Measurements from ENCODE around the gene ZDHHC12. TPM values are rescaled to one million over a fixed set of nuclear protein-coding genes. Genes with fewer than 3 reads are reported as not detected.
A peak's percentile ranks its signal among the peaks of the same experiment; 100 is the strongest.

ZDHHC12 gene
- total and polyA plus RNA-seq, 10 of the 15 experiments (the other 5 are each of a cell fraction or from before 2014, with no cell fraction given): 0.95 to 146 (median 49.9) TPM

DNA sequence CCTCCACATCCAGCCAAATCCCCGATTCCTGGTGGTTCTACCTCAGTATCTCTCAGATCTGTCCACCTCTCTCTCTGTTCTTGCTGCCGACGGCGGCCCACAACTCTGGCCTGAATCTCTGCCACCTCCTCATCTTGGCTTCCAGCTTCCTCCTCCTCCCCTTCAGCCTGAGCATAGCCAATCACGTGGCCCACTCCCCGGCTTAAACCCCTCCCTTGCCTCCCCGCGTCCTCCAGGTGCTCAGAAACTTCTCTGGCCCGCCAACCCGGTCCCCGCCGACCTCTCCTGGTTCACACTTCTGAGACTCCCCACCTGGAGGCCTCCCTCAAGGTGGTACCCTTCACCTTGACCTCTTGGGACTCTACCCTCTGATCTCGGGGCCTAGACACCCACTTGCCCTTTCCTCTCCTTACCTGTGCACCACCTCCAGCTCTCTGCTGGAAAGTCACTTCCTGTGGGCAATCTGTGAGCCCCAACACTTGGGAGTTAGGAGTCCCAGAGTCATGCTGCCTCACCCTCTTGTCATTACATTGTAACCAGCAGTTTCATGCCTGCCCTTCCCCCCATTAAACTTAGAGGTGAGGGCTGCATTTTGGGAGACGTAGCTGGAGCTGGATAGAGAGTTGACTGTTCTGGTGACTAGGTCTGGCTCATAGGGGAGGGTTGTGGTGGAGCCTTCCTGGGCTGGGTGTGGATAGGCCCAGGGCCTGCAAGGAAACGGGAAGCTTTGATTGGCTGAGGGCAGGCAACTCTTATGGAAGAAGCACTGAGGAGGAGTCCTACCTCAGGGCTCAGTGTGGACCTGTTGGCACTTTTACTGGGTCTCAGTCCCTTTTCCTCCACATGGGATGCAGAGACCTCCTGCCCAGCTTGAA is 39.4 kb downstream of the ZDHHC12 start:
- H3K27me3 ChIP-seq (replicated peaks in 1 of 2; ENCODE audit: control insufficient read depth in 2 of 2, insufficient read depth in 2 of 2, low read length in 1 of 2): no peaks in the 10 kb centered on the region
- 0 out of 4 replicates have a peak, but pooled peaks cover 0 to 4% of the 10 kb centered on the region in 2 experiments for H3K36me3 ChIP-seq (ENCODE audit: control insufficient read depth in 2 of 2, insufficient read depth in 2 of 2, low read length in 1 of 2)
- peak overlapping the region; percentile 95 for H3K4me3 ChIP-seq
- H3K9me3 ChIP-seq (replicated peaks; ENCODE audit: control insufficient read depth, insufficient read depth, low read length): no peaks in the 10 kb centered on the region
- peak overlapping the region; percentile 80 for H3K4me2 ChIP-seq (ENCODE audit: control insufficient read depth, insufficient read depth)
- ChIA-PET CTCF (interaction anchor here (1.0 to 1.3 kb wide), 4 partner anchors 12 to 25 kb away, joined by 3 to 4 read pairs (median 4); partner anchors contain the start of gene PKN3), RAD21 (ENCODE audit: unreplicated experiment) (interaction anchor here (0.7 to 1.7 kb wide), 8 partner anchors 9 to 612 kb away, joined by 3 to 6 read pairs (median 4); partner anchors contain the start of genes SPTAN1 and ZDHHC12), SMC1A (ENCODE audit: uncharacterized antibody, unreplicated experiment) (interaction anchor here (0.9 to 2.9 kb wide), 10 partner anchors 9 to 389 kb away, joined by 3 to 12 read pairs (median 4); partner anchors contain the start of gene SPOUT1), POLR2A (interaction anchor here (0.5 to 2.1 kb wide), 28 partner anchors 8 to 687 kb away, joined by 3 to 33 read pairs (median 4); partner anchors contain the start of genes GLE1, SPOUT1 and ZDHHC12)
- no peaks in the 10 kb centered on the region for H4K20me1 ChIP-seq (ENCODE audit: control insufficient read depth, insufficient read depth)
- FAIRE-seq (peak; percentile 69), DNase-seq (ENCODE audit: low read depth, low spot score) (peak; percentile 70), ATAC-seq (peak; percentile 75)
- peaks cover 13% of the 10 kb centered on the region; the same call in 1 of the 2 replicates for H3K4me1 ChIP-seq (ENCODE audit: control insufficient read depth, insufficient read depth, low read length)
- H3K27ac ChIP-seq (ENCODE audit: control insufficient read depth, insufficient read depth): peak overlapping the region; percentile 96
- no TSS peak for BruUV-seq (replicated peaks)
- intact Hi-C loops (cut with micrococcal nuclease; ENCODE audit: unreplicated experiment) (loop anchor here (10.0 kb wide), 1 partner anchor 130 kb away; the partner anchor contains the start of gene SPTAN1), in situ Hi-C loops (cut with MboI) (no loop called here)
- no peak overlapping the region; the same call in 1 of the 2 replicates for H2AFZ ChIP-seq (ENCODE audit: control insufficient read depth, low read depth, low read length)
- 0% methylated on average over 13 of the region's 15 CpGs for WGBS (ENCODE audit: insufficient coverage, insufficient replicate concordance, low lambda C conversion rate, missing lambda C conversion rate)
- H3K9ac ChIP-seq (ENCODE audit: control insufficient read depth, insufficient read depth, low read length): peak overlapping the region; percentile 96
- peaks cover 78% of the 10 kb centered on the region for H3K79me2 ChIP-seq (ENCODE audit: control insufficient read depth, insufficient read depth, low read length)
- peak; percentile 88 for TF ChIP-seq POLR2AphosphoS2 (IDR thresholded peaks at IDR 0.05; ENCODE audit: low read depth, low read length)
- TF ChIP-seq ZSCAN29 (IDR thresholded peaks at IDR 0.05): no peak
- TF ChIP-seq MYC (IDR thresholded peaks at IDR 0.05; ENCODE audit: insufficient read depth, insufficient read length, insufficient replicate concordance, low read length, severe bottlenecking): no peak
- no peak for TF ChIP-seq SMC3 (IDR thresholded peaks at IDR 0.05; ENCODE audit: borderline replicate concordance, low read length)
- peak; percentile 60; the same call in 1 of the 2 replicates for TF ChIP-seq SMARCA5 (IDR thresholded peaks at IDR 0.05)
- no peak for TF ChIP-seq ESRRA (IDR thresholded peaks at IDR 0.05; ENCODE audit: low read length)
- TF ChIP-seq ZNF217 (IDR thresholded peaks at IDR 0.05): no peak
- no peak for TF ChIP-seq MEF2A (IDR thresholded peaks at IDR 0.05; ENCODE audit: insufficient read depth, low read depth, low read length)
- no peak for TF ChIP-seq ASH2L (IDR thresholded peaks at IDR 0.05; ENCODE audit: borderline replicate concordance, low read depth)
- TF ChIP-seq, protein P1, sequence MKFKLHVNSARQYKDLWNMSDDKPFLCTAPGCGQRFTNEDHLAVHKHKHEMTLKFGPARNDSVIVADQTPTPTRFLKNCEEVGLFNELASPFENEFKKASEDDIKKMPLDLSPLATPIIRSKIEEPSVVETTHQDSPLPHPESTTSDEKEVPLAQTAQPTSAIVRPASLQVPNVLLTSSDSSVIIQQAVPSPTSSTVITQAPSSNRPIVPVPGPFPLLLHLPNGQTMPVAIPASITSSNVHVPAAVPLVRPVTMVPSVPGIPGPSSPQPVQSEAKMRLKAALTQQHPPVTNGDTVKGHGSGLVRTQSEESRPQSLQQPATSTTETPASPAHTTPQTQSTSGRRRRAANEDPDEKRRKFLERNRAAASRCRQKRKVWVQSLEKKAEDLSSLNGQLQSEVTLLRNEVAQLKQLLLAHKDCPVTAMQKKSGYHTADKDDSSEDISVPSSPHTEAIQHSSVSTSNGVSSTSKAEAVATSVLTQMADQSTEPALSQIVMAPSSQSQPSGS (IDR thresholded peaks at IDR 0.05; ENCODE audit: low read length): no peak
- peak; percentile 64 to 66; a peak in 3 of 4 replicates for TF ChIP-seq IKZF2 (IDR thresholded peaks at IDR 0.05)
- TF ChIP-seq TCF7 (IDR thresholded peaks at IDR 0.05; ENCODE audit: borderline replicate concordance): no peak
- TF ChIP-seq, protein P2, sequence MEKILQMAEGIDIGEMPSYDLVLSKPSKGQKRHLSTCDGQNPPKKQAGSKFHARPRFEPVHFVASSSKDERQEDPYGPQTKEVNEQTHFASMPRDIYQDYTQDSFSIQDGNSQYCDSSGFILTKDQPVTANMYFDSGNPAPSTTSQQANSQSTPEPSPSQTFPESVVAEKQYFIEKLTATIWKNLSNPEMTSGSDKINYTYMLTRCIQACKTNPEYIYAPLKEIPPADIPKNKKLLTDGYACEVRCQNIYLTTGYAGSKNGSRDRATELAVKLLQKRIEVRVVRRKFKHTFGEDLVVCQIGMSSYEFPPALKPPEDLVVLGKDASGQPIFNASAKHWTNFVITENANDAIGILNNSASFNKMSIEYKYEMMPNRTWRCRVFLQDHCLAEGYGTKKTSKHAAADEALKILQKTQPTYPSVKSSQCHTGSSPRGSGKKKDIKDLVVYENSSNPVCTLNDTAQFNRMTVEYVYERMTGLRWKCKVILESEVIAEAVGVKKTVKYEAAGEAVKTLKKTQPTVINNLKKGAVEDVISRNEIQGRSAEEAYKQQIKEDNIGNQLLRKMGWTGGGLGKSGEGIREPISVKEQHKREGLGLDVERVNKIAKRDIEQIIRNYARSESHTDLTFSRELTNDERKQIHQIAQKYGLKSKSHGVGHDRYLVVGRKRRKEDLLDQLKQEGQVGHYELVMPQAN (conservative IDR thresholded peaks at IDR 0.05): no peak
- TF ChIP-seq HDAC6 (IDR thresholded peaks at IDR 0.05; ENCODE audit: unreplicated experiment): no peak
- TF ChIP-seq, protein P3, sequence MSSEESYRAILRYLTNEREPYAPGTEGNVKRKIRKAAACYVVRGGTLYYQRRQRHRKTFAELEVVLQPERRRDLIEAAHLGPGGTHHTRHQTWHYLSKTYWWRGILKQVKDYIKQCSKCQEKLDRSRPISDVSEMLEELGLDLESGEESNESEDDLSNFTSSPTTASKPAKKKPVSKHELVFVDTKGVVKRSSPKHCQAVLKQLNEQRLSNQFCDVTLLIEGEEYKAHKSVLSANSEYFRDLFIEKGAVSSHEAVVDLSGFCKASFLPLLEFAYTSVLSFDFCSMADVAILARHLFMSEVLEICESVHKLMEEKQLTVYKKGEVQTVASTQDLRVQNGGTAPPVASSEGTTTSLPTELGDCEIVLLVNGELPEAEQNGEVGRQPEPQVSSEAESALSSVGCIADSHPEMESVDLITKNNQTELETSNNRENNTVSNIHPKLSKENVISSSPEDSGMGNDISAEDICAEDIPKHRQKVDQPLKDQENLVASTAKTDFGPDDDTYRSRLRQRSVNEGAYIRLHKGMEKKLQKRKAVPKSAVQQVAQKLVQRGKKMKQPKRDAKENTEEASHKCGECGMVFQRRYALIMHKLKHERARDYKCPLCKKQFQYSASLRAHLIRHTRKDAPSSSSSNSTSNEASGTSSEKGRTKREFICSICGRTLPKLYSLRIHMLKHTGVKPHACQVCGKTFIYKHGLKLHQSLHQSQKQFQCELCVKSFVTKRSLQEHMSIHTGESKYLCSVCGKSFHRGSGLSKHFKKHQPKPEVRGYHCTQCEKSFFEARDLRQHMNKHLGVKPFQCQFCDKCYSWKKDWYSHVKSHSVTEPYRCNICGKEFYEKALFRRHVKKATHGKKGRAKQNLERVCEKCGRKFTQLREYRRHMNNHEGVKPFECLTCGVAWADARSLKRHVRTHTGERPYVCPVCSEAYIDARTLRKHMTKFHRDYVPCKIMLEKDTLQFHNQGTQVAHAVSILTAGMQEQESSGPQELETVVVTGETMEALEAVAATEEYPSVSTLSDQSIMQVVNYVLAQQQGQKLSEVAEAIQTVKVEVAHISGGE (CRISPR knock-in tag; IDR thresholded peaks at IDR 0.05): no peak
